Stimulated activated CD8-positive, alpha-beta memory T cell treated with anti-CD3 and anti-CD28 coated beads, Interleukin-7, amount 100 ng/mL, for 1 hour (primary cell): Measurements from ENCODE around the gene SPIC.
"Not testable (repeated sequence)": the region's sequence is repeated elsewhere in the genome, so short reads cannot be mapped to it uniquely, and the experiment has no call there.

Source experiments
- DNase-seq, 2 donors: peaks; one replicate each; pipeline ENCODE4 v3.0.0-alpha.2; 2020; ENCODE audit warnings: low read depth in 2 of 2

Gene SPIC

GRCh38 chr12:101474711-101475386, at the start of gene SPIC:
Gene SPIC, plus strand, starts transcription at chr12:101475336. Its CDS starts 1,569 bp downstream, at chr12:101476905.
- no peak for DNase-seq

- no peak for DNase-seq
Measured at GRCh38 chr12:101430456-101430855, 44.7 kb upstream of the SPIC start.

- DNase-seq, result no peak
Measured at GRCh38 chr12:101436136-101436535, 39.0 kb upstream of the SPIC start.

GRCh38 chr12:101439236-101439635, 35.9 kb upstream of the SPIC start:
- no peak for DNase-seq

- no peak for DNase-seq
Measured at GRCh38 chr12:101441461-101442224, 33.5 kb upstream of the SPIC start.

- DNase-seq, result no peak
Measured at GRCh38 chr12:101455685-101456084, 19.5 kb upstream of the SPIC start.

- no peak for DNase-seq
Measured at GRCh38 chr12:101459642-101460346, 15.3 kb upstream of the SPIC start.

GRCh38 chr12:101468948-101469347, 6.2 kb upstream of the SPIC start:
- DNase-seq, result no peak

- DNase-seq, result no peak
Measured at GRCh38 chr12:101470939-101471338, 4.2 kb upstream of the SPIC start.

- not testable (repeated sequence) for DNase-seq
Measured at GRCh38 chr12:101471878-101472277, 3.3 kb upstream of the SPIC start.

- no peak for DNase-seq
Measured at GRCh38 chr12:101474248-101474647, 888 bp upstream of the SPIC start.

GRCh38 chr12:101475751-101476305, 692 bp downstream of the SPIC start:
- no peak for DNase-seq

- no peak for DNase-seq
Measured at GRCh38 chr12:101480849-101481248, 5.7 kb downstream of the SPIC start.

GRCh38 chr12:101485021-101485420, 9.9 kb downstream of the SPIC start:
- DNase-seq, result no peak

- no peak for DNase-seq
Measured at GRCh38 chr12:101488469-101488868, 13.3 kb downstream of the SPIC start.

GRCh38 chr12:101490286-101490920, 15.3 kb downstream of the SPIC start:
- DNase-seq, result no peak

GRCh38 chr12:101491329-101491728, 16.2 kb downstream of the SPIC start:
- DNase-seq, result no peak

- DNase-seq, result no peak
Measured at GRCh38 chr12:101493556-101493955, 18.4 kb downstream of the SPIC start.

- no peak for DNase-seq
Measured at GRCh38 chr12:101498252-101498651, 23.1 kb downstream of the SPIC start.

- no peak for DNase-seq
Measured at GRCh38 chr12:101501410-101501995, 26.4 kb downstream of the SPIC start.

- DNase-seq, result no peak
Measured at GRCh38 chr12:101521136-101521535, 46.0 kb downstream of the SPIC start.
